K562 treated with DMSO at 1 percent for 24 hours (cell line): Measurements from ENCODE around the gene MRPS5. TPM values are rescaled to one million over a fixed set of nuclear protein-coding genes. Genes with fewer than 3 reads are reported as not detected.

Experiments used
- total RNA-seq: library from RNA; unstranded; fragments of 300-600 nt; gene quantifications from 2 replicates; pipeline ENCODE4 v1.2.3, GENCODE V29; 2022; ENCODE audit warnings: low read depth; ENCODE audit not compliant: insufficient read depth

Gene MRPS5
- 64.7 and 64.8 TPM in 2 replicates for total RNA-seq

GRCh38 chr2:95121407-95122196 lies at the start of gene MRPS5:
TSS of gene MRPS5 (minus strand) at chr2:95121808. CDS start at chr2:95121791, 17 bp downstream.

GRCh38 chr2:95165371-95166064 lies 43.9 kb upstream of the MRPS5 start, which contains the start of gene ZNF2:
TSS of gene ZNF2 (plus strand) at chr2:95165809. CDS start at chr2:95176227, 10,418 bp downstream.

GRCh38 chr2:95159690-95160449 lies 38.3 kb upstream of the MRPS5 start, which contains the start of gene ZNF514:
TSS of gene ZNF514 (minus strand) at chr2:95159848. CDS start at chr2:95153253, 6,595 bp downstream.

Other genes with a start within 250 kb of the MRPS5 start
- gene MAL, start 96.1 kb downstream of the MRPS5 start, total RNA-seq: not detected in 2 replicates
- 4.6 and 5.8 TPM in 2 replicates for gene ZNF514, start 38.0 kb upstream of the MRPS5 start, total RNA-seq
- 1.9 and 2.4 TPM in 2 replicates for gene ZNF2, start 44.0 kb upstream of the MRPS5 start, total RNA-seq
- gene ZNF892, start 85.7 kb upstream of the MRPS5 start, total RNA-seq: not detected in 2 replicates
- not detected in 2 replicates for gene PROM2, start 152.6 kb upstream of the MRPS5 start, total RNA-seq
- not detected in 2 replicates for gene KCNIP3, start 175.5 kb upstream of the MRPS5 start, total RNA-seq